GM18873 (cell line): ENCODE measurements around the gene PTPN13.

Experiments used
- ATAC-seq: cut with Tn5 transposase; IDR thresholded peaks from one replicate; pipeline ENCODE4 v1.9.1; 2021; ENCODE audit warnings: mild to moderate bottlenecking, moderate library complexity, moderate number of reproducible peaks; ENCODE audit not compliant: unreplicated experiment, low FRiP score

The PTPN13 gene

DNA sequence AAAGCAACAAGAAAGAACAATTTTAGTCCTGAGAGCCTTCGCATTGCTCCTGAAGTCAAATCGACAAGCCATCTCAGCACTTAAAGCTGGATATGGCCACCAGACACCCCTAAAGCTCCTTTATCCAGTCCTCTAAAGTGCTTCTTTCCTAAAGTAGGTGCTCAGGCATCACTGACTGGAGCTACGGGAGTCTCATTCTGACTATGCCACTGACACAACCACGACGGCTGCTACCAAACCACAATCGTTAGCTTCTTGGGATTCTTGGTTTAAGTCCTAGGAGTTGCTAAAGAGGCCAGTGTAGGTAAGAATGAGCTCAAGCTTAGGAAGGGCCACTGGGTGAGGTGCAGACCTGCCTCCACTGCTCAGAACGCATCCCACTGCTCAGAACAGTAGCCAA, 254.0 kb downstream of the PTPN13 start:
- ATAC-seq = no peak

DNA sequence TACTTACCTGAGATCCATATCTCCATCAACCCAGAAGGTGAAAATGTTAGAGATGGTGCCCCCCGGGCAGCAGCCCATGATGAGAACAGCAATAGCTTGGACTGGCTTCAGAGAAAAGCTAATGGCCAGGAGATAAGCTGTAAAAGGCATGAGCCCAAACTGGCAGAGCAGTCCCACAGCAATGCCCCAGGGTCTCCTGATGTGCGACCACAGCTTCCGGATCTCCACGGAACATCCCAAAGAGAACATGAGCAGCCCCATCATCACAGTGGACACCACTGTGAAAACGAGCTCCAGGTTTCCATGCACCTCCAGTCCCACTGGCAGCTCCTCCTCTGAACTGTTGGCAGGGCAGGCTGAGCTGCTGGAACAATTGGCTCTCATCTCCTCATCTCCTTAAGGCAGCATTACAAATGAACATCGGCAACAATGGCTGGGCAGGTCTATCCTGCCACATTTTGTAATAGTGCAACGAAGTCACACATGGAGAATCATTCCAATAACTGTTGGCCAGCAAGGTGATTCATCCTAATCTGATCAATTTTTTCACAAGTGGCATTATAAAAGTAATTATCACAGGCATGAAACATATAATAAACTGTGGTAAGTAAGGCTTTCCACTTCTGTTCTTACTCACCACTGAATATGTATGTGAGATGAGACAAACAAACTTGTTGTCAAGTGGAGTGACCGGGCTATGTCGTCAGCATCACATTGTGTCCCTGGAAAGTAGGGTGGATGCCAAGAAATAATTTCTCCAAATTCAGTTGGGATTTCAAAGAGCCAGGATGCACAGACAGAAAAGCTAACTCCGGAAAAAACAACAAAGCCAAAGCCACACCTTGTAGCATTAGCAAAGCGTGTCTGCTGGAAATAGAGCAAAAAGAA, 254.9 kb downstream of the PTPN13 start, which contains the start of gene SLC10A6:
SLC10A6 (minus strand) TSS at position 653 of the 888 bp plus-strand sequence; CDS start at position 384, 269 bp downstream.
- ATAC-seq = no peak

- no peak for ATAC-seq
Measured at GRCh38 chr4:86853209-86853608, 259.1 kb downstream of the PTPN13 start.

GRCh38 chr4:86855572-86855971, 261.5 kb downstream of the PTPN13 start:
- no peak for ATAC-seq

- no peak for ATAC-seq
Measured at GRCh38 chr4:86856896-86857295, 262.8 kb downstream of the PTPN13 start.

DNA sequence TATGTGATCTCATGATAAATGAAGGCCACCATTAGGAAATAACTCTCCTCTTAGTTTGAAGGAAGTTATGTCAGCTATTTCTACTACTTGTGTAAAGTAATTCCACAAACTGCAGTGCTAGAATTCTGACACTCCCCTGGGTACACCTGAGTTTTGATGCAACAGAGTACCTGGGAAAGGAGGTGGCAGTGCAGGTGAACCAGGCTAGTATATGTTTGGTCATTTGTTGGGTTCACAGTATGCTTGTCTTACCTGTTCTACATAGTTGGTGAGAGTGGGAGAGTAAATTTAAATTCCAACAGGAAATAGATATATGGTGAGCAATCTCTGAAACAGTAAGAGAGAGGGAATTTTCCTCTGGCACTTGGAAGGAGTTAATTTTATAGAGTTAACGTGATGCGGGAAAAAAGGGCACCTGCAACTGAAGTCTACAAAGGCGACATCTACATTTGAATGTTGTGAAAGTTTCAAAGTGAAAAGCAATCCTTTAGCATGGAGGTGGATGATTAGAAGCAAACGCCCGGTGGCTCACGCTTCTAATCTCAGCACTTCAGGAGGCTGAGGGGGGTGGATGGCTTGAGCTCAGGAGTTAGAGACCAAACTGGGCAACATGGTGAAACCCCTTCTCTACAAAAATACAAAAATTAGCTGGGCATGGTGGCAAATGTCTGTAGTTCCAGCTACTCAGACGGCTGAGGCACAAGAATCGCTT, 263.4 kb downstream of the PTPN13 start:
- no peak for ATAC-seq
